Activated naive CD8-positive, alpha-beta T cell treated with anti-CD3 and anti-CD28 coated beads, Interleukin-2, amount 10 ng/mL, durations not matched to agents 7 days and 5 days (primary cell): Measurements from ENCODE around the gene STK35. TPM values are rescaled to one million over a fixed set of nuclear protein-coding genes. Genes with fewer than 3 reads are reported as not detected.

Source experiments
- ATAC-seq: fragments of 150-1000 bp; cut with Tn5 transposase; one replicate; pipeline ENCODE4 v1.10.0; 2021; ENCODE audit warnings: low read depth, moderate library complexity
- POLR2A ChIA-PET: fragments of 350-600 bp; sonication (Branson Sonifier 250); formaldehyde crosslinking; loops from one replicate; lab custom pipeline; 2021; ENCODE audit warnings: antibody characterized with exemption; lab: Charles Lee
- DNase-seq: peaks from one replicate; pipeline ENCODE4 v3.0.0; 2021
- H3K27ac Mint-ChIP-seq: one replicate; pipeline ENCODE4 v1.8.0; 2022; ENCODE audit warnings: mild to moderate bottlenecking, mixed read lengths
- H3K27me3 Mint-ChIP-seq: one replicate; pipeline ENCODE4 v1.8.0; 2022; ENCODE audit warnings: mild to moderate bottlenecking, moderate library complexity, mixed read lengths
- H3K36me3 Mint-ChIP-seq: one replicate; pipeline ENCODE4 v1.8.0; 2021; ENCODE audit warnings: mild to moderate bottlenecking, mixed read lengths
- H3K4me1 Mint-ChIP-seq: one replicate; pipeline ENCODE4 v1.8.0; 2021; ENCODE audit warnings: mixed read lengths
- H3K4me3 Mint-ChIP-seq: one replicate; pipeline ENCODE4 v1.8.0; 2022; ENCODE audit warnings: mild to moderate bottlenecking, moderate library complexity, mixed read lengths
- H3K9me3 Mint-ChIP-seq: one replicate; pipeline ENCODE4 v1.8.0; 2021; ENCODE audit warnings: mixed read lengths
- total RNA-seq, 2 experiments: library from RNA; stranded (reverse); gene quantifications; one replicate each; pipeline ENCODE4 v1.2.3, GENCODE V29; 2021

The STK35 gene
- total RNA-seq, 2 experiments from 2014 or later, result 17.0 to 18.6 TPM

GRCh38 chr20:2089447-2089846, 12.2 kb upstream of the STK35 start:
- peaks cover 33% of the 10 kb centered on the region for H3K27me3 Mint-ChIP-seq
- POLR2A ChIA-PET, result no interaction called here
- no peak for DNase-seq
- no peaks in the 10 kb centered on the region for H3K9me3 Mint-ChIP-seq
- no peaks in the 10 kb centered on the region for H3K4me1 Mint-ChIP-seq
- H3K36me3 Mint-ChIP-seq, result no peaks in the 10 kb centered on the region
- no peak for ATAC-seq
- H3K4me3 Mint-ChIP-seq, result no peak overlapping the region
- H3K27ac Mint-ChIP-seq, result no peak overlapping the region

DNA sequence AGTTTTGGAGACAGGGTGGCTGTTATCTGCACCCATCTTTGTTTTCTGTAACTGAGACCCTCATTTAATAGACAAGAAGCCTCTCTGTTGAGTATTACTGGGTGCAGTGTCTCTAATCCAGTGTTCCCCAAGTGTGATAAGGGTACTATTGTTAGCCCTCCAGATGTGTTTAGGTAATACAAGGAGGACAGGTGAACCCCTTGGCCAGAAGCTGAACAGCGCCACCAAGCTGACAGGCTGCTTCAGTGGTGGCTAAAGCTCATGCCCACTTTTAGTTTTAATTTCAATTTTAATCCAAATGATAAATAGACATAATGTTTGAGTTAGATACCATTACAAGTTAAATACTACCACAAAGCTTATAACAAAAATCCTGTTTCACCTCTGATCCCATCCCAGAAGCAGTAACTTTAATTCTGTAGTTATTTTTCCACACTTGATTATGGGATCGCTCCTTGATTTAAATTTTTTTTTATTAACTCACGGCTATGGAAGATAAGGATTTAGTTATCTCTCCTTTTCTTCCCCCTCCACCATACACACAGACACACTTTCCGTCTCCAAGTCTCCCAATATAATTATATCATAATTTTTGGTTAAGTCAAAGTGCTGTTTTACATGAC, 8.4 kb upstream of the STK35 start:
- Mint-ChIP-seq H3K9me3 (no peaks in the 10 kb centered on the region), H3K27ac (no peak overlapping the region), H3K36me3 (no peaks in the 10 kb centered on the region), H3K4me3 (no peak overlapping the region), H3K4me1 (no peaks in the 10 kb centered on the region), H3K27me3 (peaks cover 39% of the 10 kb centered on the region)
- POLR2A ChIA-PET, result interaction anchor here (0.7 to 1.1 kb wide), 2 partner anchors 9 to 10 kb away, joined by 3 read pairs; no protein-coding TSS in a partner anchor
- DNase-seq (peak; percentile 39), ATAC-seq (peak; percentile 54)

DNA sequence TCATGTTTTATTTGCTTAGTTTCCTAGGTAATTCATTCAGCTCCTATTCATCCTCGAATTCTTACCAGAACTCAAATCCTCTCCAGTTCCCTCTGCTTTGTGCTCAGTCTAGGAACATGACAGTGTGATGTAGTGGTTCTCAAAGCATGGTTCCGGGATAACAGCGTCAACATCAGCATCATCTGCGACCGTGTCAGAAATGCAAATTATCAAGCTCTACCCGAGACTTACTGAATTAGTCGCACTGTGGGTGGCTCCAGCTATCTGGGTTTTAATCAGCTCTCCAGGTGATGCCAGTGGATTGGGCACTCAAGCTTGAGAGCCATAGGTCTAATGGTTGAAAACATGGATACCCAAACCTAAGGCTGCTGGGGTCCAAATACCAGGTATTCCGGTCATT, 7.7 kb upstream of the STK35 start:
- DNase-seq (no peak), ATAC-seq (no peak)
- H3K36me3 Mint-ChIP-seq, result no peaks in the 10 kb centered on the region
- no peaks in the 10 kb centered on the region for H3K4me1 Mint-ChIP-seq
- POLR2A ChIA-PET, result interaction anchor here (0.7 to 1.1 kb wide), 2 partner anchors 8 to 9 kb away, joined by 3 read pairs; no protein-coding TSS in a partner anchor
- H3K27me3 Mint-ChIP-seq, result peaks cover 34% of the 10 kb centered on the region
- H3K9me3 Mint-ChIP-seq, result no peaks in the 10 kb centered on the region
- H3K4me3 Mint-ChIP-seq, result no peak overlapping the region
- no peak overlapping the region for H3K27ac Mint-ChIP-seq

DNA sequence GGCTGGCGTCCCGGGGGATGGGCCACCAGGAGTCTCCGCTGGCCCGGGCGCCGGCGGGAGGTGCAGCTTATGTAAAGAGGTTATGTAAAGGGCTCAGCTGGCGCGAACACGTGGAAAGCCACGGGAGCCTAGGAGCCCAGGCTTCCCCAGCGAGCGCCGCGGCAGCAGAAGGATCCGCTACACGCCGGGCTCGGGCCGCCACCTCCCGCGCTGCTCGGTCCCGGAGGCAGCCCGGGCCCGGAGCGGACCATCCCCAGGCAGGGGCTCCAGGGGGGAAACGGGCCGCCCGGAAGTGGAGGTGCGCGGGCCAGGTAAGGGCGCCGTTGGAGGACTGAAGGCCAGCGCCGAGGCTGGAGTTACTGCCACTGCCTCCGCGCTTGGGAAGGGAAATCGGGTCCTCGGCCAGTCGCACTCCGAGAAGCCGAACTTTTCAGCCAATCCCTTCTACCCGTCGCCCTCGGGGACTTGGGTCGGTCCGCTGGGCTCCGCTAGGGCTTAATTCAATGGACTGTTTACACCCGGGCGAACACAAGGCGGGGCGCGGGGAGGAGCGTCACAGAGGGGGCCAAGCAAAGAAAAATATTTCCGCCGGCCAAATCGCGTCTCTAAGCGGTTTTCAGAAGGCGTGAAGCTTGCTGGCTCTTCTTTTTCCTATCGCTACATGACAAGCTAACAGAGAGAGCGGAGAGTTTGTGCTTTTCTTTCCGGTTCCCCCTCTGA, 398 bp downstream of the STK35 start:
- POLR2A ChIA-PET, result interaction anchor here (0.9 to 1.6 kb wide), 7 partner anchors 9 to 1268 kb away, joined by 3 to 11 read pairs (median 3); partner anchors contain the start of genes FAM110A and SNRPB
- H3K36me3 Mint-ChIP-seq, result peaks cover 8% of the 10 kb centered on the region
- ATAC-seq (peak; percentile 81), DNase-seq (peak; percentile 88)
- H3K4me3 Mint-ChIP-seq, result peak overlapping the region; percentile 93
- peak overlapping the region; percentile 100 for H3K27ac Mint-ChIP-seq
- H3K9me3 Mint-ChIP-seq, result no peaks in the 10 kb centered on the region
- peaks cover 33% of the 10 kb centered on the region for H3K4me1 Mint-ChIP-seq
- H3K27me3 Mint-ChIP-seq, result no peaks in the 10 kb centered on the region

GRCh38 chr20:2102585-2103460, 1.2 kb downstream of the STK35 start:
- H3K4me3 Mint-ChIP-seq, result peak overlapping the region; percentile 96
- DNase-seq, result peak; percentile 92
- peaks cover 12% of the 10 kb centered on the region for H3K36me3 Mint-ChIP-seq
- POLR2A ChIA-PET, result interaction anchor here (0.5 to 1.6 kb wide), 17 partner anchors 9 to 1269 kb away, joined by 3 to 11 read pairs (median 3); partner anchors contain the start of genes FAM110A and SNRPB
- H3K4me1 Mint-ChIP-seq, result peaks cover 36% of the 10 kb centered on the region
- H3K27ac Mint-ChIP-seq, result peak overlapping the region; percentile 100
- H3K27me3 Mint-ChIP-seq, result no peaks in the 10 kb centered on the region
- no peaks in the 10 kb centered on the region for H3K9me3 Mint-ChIP-seq
- peak; percentile 62 for ATAC-seq

GRCh38 chr20:2103461-2104153, 2.0 kb downstream of the STK35 start:
- POLR2A ChIA-PET, result interaction anchor here (0.5 to 1.6 kb wide), 15 partner anchors 9 to 1270 kb away, joined by 3 to 11 read pairs (median 3); partner anchors contain the start of genes FAM110A and SNRPB
- H3K4me1 Mint-ChIP-seq, result peaks cover 37% of the 10 kb centered on the region
- no peak for DNase-seq
- H3K9me3 Mint-ChIP-seq, result no peaks in the 10 kb centered on the region
- no peaks in the 10 kb centered on the region for H3K27me3 Mint-ChIP-seq
- no peak for ATAC-seq
- H3K36me3 Mint-ChIP-seq, result peaks cover 14% of the 10 kb centered on the region
- peak overlapping the region; percentile 89 for H3K27ac Mint-ChIP-seq
- peak overlapping the region; percentile 96 for H3K4me3 Mint-ChIP-seq

GRCh38 chr20:2104236-2104635, 2.6 kb downstream of the STK35 start:
- ATAC-seq, result no peak
- Mint-ChIP-seq H3K9me3 (no peaks in the 10 kb centered on the region), H3K36me3 (peaks cover 14% of the 10 kb centered on the region), H3K27me3 (no peaks in the 10 kb centered on the region), H3K4me1 (peaks cover 40% of the 10 kb centered on the region), H3K4me3 (peak overlapping the region; percentile 96), H3K27ac (no peak overlapping the region)
- no peak for DNase-seq
- POLR2A ChIA-PET, result interaction anchor here (1.4 kb wide), 1 partner anchor 10 kb away, joined by 5 read pairs; no protein-coding TSS in a partner anchor

GRCh38 chr20:2108498-2108897, 6.9 kb downstream of the STK35 start:
- ATAC-seq (no peak), DNase-seq (no peak)
- no peaks in the 10 kb centered on the region for H3K27me3 Mint-ChIP-seq
- no peaks in the 10 kb centered on the region for H3K9me3 Mint-ChIP-seq
- no peak overlapping the region for H3K27ac Mint-ChIP-seq
- H3K4me3 Mint-ChIP-seq, result no peak overlapping the region
- peaks cover 22% of the 10 kb centered on the region for H3K36me3 Mint-ChIP-seq
- POLR2A ChIA-PET, result no interaction called here
- H3K4me1 Mint-ChIP-seq, result peaks cover 49% of the 10 kb centered on the region

DNA sequence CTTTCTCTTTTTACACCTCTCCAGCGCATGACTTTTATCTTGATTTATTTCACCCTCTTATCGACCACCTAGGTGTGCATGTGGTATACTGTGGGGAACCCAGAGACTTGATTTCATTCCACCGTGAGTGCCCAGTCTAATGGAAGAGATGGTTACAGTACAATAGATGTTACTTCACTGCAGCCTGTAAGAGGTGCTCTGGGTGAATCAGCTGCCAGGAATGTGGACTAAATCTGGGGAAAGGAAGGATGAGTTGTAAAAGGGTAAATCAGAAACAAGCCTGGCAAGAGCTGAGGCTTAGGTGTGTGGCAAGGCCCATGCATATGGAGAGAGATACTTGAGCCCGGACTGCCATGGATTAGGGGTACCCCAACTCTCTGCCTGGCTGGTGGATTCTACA, 7.4 kb downstream of the STK35 start:
- peaks cover 49% of the 10 kb centered on the region for H3K4me1 Mint-ChIP-seq
- H3K9me3 Mint-ChIP-seq, result no peaks in the 10 kb centered on the region

DNA sequence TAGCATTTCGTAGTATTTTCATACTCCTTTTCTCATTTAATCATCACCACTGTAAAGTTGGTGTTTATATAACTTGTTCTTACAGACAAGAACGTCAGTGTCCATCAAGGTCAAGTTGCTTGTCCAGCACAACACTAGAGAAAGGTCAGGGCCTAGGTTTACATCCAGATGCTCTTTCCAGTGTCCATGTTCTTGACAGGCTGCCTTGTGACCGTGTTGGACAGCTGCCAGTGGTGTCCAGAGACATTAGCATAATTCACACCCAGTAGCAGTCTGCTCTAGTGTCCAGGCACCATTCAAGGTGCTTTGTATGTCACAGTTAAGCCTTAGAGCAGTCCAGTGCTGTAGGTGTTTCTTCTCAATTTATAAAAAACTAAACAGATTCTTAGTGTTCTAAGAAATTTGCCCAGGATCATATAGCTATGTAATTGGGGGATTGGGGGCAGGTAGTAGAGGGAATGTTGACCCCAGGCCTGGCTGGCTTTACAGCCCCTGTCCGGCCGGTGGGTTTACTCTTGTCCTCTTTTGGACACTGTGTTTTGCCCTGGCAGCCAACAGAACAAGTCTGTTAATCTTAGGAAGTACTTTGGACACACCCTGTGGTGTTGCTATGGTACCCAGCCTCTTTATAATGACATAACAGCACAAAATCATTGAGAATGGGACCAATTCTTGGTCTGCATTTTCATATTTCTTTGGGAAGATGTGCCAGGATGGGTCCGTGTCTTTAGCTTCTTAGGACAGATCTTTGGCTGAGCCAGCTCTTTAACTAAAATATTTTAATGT, 8.0 kb downstream of the STK35 start:
- Mint-ChIP-seq H3K9me3 (no peaks in the 10 kb centered on the region), H3K27me3 (no peaks in the 10 kb centered on the region), H3K4me3 (no peak overlapping the region), H3K27ac (no peak overlapping the region), H3K36me3 (peaks cover 23% of the 10 kb centered on the region), H3K4me1 (peaks cover 46% of the 10 kb centered on the region)
- DNase-seq, result no peak
- POLR2A ChIA-PET, result no interaction called here
- no peak for ATAC-seq

More for the DNA sequence above, 7.4 kb downstream of the STK35 start:
- DNase-seq (no peak), ATAC-seq (no peak)
- Mint-ChIP-seq H3K27ac (no peak overlapping the region), H3K27me3 (no peaks in the 10 kb centered on the region), H3K36me3 (peaks cover 23% of the 10 kb centered on the region), H3K4me3 (no peak overlapping the region)
- POLR2A ChIA-PET, result no interaction called here

- H3K27me3 Mint-ChIP-seq, result no peaks in the 10 kb centered on the region
- no peak overlapping the region for H3K4me3 Mint-ChIP-seq
- ATAC-seq, result no peak
- no peak overlapping the region for H3K27ac Mint-ChIP-seq
- H3K4me1 Mint-ChIP-seq, result peaks cover 29% of the 10 kb centered on the region
- peaks cover 28% of the 10 kb centered on the region for H3K36me3 Mint-ChIP-seq
- no peak for DNase-seq
- POLR2A ChIA-PET, result interaction anchor here (1.3 kb wide), 1 partner anchor 10 kb away, joined by 4 read pairs; no protein-coding TSS in a partner anchor
- H3K9me3 Mint-ChIP-seq, result no peaks in the 10 kb centered on the region
Observed at GRCh38 chr20:2112910-2113309, 11.3 kb downstream of the STK35 start.
